HepG2 (cell line): ENCODE data around the gene TMEM156.

ENCODE experiments used
- KAT8 ChIP-seq: IDR thresholded peaks from 2 replicates; pipeline ENCODE4 v1.6.1; 2016; ENCODE audit warnings: missing genetic modification reagents, missing compliant biosample characterization
- ZNF431 ChIP-seq: sonication (generic); formaldehyde crosslinking; IDR thresholded peaks from 2 replicates; pipeline ENCODE4 v1.9.0; 2022; ENCODE audit warnings: missing genetic modification reagents, low read depth, mild to moderate bottlenecking, borderline replicate concordance
- ZNF556 ChIP-seq: sonication (generic); formaldehyde crosslinking; IDR thresholded peaks from 2 replicates; pipeline ENCODE4 v1.4.0; 2020; ENCODE audit warnings: mild to moderate bottlenecking, missing genetic modification reagents, borderline replicate concordance
- TF ChIP-seq, protein P1 (sequence below): sonication (generic); formaldehyde crosslinking; IDR thresholded peaks from 2 replicates; pipeline ENCODE4 v1.5.0; 2020; ENCODE audit warnings: mild to moderate bottlenecking, missing genetic modification reagents, moderate library complexity

DNA sequence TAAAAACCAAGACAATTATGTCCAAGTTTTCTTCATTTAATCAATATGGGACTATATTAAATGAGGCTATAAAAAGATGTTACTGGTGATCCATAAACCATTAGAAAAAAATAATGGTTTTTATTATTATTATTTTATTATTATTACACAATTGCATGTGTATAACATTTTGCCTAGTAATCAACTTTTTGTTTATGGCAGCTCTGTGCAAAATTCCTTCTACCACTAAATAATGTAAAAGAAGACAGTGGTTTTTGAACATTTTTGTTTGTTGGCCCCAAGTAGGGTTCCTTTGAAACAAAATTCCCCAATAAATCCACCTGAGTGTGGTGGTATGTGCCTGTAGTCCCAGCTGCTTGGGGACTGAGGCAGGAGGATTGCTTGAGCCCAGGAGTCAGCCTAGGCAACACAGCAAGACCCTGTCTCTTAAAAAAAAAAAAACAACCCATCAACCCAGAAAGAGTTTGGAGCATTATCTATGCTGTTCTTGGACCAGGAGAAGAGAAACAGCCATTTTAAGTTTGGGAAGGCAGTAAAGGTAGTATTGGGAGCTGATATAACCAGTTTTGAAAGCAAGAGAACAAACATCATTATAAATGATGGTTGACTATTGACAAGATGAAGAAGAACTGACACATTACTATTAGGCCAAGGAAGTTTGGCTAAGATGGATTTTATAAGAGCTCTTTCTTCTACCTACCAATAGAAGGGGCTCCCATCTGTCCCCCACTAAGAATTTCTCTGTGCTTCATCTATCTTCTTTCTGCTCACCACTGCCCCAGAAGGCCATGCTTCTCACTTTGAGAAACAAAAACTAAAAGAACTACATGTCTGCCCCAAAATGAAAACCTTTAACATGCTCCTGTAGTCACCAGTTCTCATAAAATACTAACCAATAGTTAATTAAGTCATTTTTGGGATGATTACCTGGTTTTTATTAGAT lies 2.2 kb downstream of the TMEM156 start:
- TF ChIP-seq ZNF556 (CRISPR knock-in tag) (no peak), KAT8 (no peak), ZNF431 (CRISPR knock-in tag) (no peak)
- TF ChIP-seq, protein P1, sequence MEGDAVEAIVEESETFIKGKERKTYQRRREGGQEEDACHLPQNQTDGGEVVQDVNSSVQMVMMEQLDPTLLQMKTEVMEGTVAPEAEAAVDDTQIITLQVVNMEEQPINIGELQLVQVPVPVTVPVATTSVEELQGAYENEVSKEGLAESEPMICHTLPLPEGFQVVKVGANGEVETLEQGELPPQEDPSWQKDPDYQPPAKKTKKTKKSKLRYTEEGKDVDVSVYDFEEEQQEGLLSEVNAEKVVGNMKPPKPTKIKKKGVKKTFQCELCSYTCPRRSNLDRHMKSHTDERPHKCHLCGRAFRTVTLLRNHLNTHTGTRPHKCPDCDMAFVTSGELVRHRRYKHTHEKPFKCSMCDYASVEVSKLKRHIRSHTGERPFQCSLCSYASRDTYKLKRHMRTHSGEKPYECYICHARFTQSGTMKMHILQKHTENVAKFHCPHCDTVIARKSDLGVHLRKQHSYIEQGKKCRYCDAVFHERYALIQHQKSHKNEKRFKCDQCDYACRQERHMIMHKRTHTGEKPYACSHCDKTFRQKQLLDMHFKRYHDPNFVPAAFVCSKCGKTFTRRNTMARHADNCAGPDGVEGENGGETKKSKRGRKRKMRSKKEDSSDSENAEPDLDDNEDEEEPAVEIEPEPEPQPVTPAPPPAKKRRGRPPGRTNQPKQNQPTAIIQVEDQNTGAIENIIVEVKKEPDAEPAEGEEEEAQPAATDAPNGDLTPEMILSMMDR (CRISPR knock-in tag): no peak
